GM18870 (cell line): ENCODE measurements around the gene LDB2.
A peak's percentile ranks its signal among the peaks of the same experiment; 100 is the strongest.

ENCODE experiments used
- ATAC-seq: cut with Tn5 transposase; IDR thresholded peaks from one replicate; pipeline ENCODE4 v1.9.1; 2021; ENCODE audit warnings: moderate library complexity; ENCODE audit not compliant: unreplicated experiment

LDB2 gene

DNA sequence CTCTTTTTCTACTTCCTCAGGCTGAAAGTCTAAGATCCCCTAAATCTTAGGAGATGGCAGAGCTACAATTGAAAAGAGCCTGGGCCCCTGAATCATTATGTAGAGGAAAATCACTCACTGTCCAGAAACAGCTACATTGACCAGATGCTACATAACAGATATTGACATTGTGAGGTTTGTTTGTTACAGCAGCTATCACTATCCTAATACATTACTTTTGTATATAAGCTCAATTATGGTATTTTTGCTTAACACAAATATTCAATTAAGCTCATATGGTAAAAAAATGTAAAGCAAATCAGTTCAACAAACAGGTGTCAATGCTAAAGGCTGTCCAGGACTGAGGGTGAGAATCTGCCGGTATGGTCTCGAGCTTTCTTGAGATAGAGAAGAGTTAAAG lies 89.4 kb downstream of the LDB2 start:
- no peak for ATAC-seq

GRCh38 chr4:16807355-16807754 lies 91.1 kb downstream of the LDB2 start:
- no peak for ATAC-seq

- no peak for ATAC-seq
These were observed 93.9 kb downstream of the LDB2 start for GRCh38 chr4:16804581-16804980.

DNA sequence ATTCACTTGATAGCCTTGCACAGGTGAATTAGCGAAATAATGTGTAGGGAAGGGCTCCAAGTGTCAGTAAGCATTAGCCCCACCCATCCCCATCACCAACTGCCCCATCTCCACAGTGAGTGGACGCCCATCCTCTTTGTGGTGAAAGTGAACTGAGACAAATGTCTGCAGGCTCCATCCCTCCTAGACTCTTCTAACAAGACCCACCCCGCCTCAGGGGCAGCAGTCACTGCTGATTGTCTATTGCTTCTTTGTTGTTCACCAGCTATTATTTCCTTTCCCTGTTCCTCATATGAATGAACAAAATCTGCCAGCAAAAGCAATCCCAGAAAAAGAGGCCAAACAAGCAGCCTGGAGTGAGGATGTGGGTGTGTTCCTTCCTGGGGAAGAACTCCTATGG lies 96.4 kb downstream of the LDB2 start:
- no peak for ATAC-seq

DNA sequence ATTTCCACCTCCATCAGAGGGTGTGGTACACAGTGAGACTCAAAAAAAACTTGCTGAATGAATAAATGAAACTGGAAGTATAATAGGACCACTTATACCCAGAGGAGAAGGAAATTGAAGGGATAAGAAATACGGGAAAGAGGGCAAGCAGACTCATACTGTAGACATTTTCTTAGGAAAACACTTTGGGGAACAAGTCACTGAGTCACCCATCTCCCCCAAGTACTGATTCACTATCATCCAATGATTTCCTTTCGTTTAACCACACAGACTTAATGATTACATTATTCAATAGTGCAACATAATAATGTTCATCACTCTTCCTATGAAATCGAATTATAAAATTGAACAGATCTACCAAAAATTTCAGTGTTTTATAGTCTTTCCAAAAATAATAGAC lies 97.1 kb downstream of the LDB2 start:
- ATAC-seq: no peak

GRCh38 chr4:16794816-16795445 lies 103.5 kb downstream of the LDB2 start:
- peak; percentile 55 for ATAC-seq

- ATAC-seq: no peak
These were observed 107.0 kb downstream of the LDB2 start for GRCh38 chr4:16791460-16791859.

- no peak for ATAC-seq
These were observed 107.9 kb downstream of the LDB2 start for GRCh38 chr4:16790508-16790907.

DNA sequence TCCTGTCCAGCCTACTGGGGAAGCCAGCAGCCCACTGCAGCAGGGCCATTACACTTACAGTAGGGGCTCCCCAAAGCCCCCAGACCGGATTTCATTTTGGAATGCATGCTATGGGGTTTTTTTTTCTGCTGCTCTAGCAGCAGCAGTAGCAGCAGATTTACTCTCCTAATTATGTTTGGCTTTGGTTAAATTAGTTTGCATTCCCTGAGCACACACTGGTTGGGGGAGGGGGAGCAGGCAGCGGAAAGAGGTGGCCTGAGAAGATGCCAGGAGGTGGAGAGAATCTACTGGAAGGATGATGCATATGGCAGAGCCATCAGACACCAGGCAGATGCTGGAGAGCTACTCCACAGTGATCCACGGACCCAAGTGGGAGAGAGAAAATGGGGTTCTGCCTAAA lies 109.6 kb downstream of the LDB2 start:
- ATAC-seq: no peak

DNA sequence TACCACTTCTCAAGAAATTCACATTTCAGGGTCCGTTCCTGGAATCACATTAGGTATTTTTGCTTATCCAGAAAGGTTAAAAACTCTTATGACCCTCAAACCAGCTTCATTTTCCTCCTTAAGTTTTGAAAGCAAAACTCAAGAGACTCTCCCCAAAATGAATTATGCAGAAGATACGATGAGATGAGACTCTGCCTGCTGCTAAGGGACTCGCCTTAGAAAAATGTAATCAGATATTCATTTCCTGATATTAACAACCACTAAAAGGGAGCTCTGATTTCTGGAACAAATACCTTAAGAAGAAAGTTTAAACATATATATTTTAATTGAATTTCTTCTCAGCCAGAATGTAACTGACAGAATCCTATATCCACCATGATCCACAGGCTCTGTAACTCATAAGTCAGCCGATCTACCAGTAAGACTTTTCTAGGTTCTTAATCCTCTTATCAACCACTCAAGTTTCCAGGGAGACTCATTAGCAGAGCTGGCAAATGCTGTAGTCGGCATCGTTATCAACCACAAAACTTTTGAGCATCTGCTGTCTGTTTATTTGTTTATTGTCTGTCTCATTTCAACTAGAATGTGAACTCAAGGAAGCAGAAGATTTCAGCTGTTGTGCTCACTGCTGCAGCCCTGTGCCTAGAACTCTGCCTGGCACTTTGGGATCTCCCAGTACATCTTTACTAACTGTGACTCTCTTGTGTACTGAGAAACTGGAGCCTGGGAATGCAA lies 112.5 kb downstream of the LDB2 start:
- ATAC-seq: no peak

GRCh38 chr4:16783119-16783518 lies 115.3 kb downstream of the LDB2 start:
- ATAC-seq: no peak

- ATAC-seq: no peak
These were observed 119.3 kb downstream of the LDB2 start for GRCh38 chr4:16779028-16779675.

- ATAC-seq: no peak
These were observed 120.7 kb downstream of the LDB2 start for GRCh38 chr4:16777726-16778125.

- no peak for ATAC-seq
These were observed 122.9 kb downstream of the LDB2 start for GRCh38 chr4:16775411-16776154.

DNA sequence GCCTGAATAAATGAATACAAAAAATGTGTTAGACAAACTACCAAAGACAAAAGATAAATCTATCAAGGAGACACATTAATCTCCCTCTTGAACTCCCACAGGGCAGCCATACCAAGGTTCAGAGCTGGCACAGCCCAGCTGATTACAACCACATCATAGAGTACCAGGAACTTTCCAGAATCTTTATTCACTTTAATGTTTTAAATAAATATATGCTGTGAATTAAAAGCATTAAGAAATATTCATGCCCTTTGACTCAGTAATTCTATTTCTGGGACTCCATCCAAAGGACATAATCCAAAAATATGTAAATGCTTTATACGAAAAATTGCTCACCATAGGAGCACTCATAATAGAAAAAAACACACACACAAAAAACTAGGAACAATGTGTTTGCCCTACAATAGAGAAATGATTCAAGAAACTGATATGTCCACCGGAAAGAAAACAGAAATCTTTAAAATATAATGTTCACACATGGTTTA lies 126.0 kb downstream of the LDB2 start:
- ATAC-seq: no peak

- no peak for ATAC-seq
These were observed 127.6 kb downstream of the LDB2 start for GRCh38 chr4:16770710-16771285.

- no peak for ATAC-seq
These were observed 130.6 kb downstream of the LDB2 start for GRCh38 chr4:16767861-16768260.

DNA sequence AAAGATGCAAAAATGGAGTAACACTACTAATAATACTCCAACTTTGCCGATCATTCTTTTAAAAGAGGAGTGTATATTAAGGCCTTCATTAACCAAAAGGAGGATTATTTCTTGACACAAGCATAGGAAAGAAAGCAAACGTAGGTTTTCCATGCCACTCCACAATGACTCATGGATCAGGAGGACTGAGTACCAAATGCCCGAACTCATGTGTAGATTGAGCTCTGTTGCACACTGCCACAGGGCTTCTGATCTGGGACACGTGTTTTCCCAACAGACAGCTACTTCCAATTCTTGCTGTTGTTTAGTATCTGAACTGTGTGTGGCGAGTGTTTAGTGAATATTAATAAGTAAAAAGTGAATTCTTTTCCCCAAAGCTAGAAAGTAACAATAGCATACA lies 131.2 kb downstream of the LDB2 start:
- no peak for ATAC-seq

DNA sequence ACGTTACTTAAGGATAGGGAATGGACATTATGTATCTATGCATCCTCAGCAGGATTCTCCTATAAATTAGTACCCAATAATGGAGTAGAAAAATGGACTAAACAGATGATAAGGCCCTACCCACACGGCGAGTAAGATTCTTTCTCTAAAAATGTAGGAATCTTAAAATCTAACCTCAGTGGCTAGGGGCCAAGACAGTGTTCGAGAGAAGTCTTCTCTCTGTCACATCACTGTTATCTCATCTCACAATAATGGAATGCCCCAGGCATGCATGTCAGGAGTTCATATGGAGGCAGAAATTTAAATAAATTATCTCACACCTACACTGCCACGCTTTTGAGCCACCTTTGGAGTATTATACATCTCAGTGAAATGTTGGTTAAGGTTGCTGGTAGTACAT lies 132.9 kb downstream of the LDB2 start:
- ATAC-seq: no peak

DNA sequence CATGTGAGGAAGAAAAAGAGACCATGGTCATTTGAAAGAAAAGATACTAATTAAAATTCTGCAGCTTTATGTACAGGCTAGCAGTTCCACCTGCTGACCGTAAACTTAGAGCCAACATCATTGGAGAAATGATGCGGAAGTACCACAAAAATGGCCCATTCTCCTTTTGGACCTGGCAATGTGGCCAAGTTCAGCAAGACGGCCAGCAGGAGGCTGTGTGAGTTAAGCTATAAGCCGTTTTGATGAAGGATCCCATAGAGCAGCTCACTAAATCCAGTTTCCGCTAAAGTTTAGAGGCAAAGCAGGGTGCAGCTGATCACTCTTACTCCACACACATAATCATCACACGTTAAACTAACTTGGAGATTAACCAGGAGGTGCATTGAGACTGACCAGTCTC lies 133.8 kb downstream of the LDB2 start:
- ATAC-seq: no peak
